Measurements from ENCODE around the gene CFAP100.
A peak's percentile ranks its signal among the peaks of the same experiment; 100 is the strongest.

DNA sequence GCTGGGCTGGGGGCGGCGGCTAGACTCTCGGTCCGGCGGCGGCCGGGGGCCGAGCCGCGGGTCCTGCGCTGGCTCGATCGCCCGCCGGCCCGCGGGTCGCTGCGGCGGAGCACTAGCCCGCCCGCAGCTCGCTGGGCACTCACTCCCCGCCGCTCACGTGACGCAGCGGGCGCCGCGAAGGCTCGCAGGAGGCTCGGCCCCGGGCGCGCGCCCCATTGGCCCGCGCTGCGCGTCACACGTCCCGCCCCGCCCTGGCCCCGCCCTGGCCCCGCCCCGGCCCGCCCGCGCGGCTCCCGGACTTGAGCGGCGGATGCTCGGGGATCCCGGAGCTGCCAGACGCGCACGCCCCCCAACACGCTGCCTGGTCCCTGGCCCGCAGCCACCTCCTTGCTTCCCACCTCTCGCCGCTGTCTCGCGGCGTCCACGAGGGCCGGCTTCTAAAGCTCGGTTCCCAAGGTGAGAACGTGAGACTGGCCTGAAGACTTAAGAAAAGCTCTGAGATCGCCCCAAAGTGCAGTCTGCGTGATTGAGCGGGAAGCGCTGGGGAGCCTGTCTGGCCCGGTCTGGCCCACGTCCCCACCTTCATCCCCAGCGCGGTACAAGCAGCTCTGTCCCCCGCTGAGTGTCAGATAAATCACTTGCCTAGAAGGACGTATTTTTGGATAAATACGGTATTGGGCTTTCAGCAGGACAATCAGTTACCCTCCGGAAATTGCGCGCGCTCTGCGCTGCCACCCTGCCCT is 37.2 kb upstream of the CFAP100 start, which contains the start of gene KLF15:
- TF ChIP-seq, protein P1, sequence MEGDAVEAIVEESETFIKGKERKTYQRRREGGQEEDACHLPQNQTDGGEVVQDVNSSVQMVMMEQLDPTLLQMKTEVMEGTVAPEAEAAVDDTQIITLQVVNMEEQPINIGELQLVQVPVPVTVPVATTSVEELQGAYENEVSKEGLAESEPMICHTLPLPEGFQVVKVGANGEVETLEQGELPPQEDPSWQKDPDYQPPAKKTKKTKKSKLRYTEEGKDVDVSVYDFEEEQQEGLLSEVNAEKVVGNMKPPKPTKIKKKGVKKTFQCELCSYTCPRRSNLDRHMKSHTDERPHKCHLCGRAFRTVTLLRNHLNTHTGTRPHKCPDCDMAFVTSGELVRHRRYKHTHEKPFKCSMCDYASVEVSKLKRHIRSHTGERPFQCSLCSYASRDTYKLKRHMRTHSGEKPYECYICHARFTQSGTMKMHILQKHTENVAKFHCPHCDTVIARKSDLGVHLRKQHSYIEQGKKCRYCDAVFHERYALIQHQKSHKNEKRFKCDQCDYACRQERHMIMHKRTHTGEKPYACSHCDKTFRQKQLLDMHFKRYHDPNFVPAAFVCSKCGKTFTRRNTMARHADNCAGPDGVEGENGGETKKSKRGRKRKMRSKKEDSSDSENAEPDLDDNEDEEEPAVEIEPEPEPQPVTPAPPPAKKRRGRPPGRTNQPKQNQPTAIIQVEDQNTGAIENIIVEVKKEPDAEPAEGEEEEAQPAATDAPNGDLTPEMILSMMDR (IDR thresholded peaks at IDR 0.05) = no peak
- peak; percentile 94 to 96 for TF ChIP-seq POLR2A (IDR thresholded peaks at IDR 0.05)
